H1 (cell line): ENCODE data around the gene CPNE5. TPM values are rescaled to one million over a fixed set of nuclear protein-coding genes. Genes with fewer than 3 reads are reported as not detected.

Source experiments
- ASH2L ChIP-seq: fragments of 200-600, 300-600 bp; sonication (generic); IDR thresholded peaks from one replicate; pipeline ENCODE4 v1.7.1; 2017; ENCODE audit warnings: low read length
- BACH1 ChIP-seq: IDR thresholded peaks from 2 replicates; pipeline ENCODE4 v1.6.1; 2012; ENCODE audit warnings: low read length, improper control_type of control experiment
- BRCA1 ChIP-seq: IDR thresholded peaks from 2 replicates; pipeline ENCODE4 v1.6.1; 2012; ENCODE audit warnings: low read depth, low read length, improper control_type of control experiment
- CHD1 ChIP-seq: IDR thresholded peaks from 2 replicates; pipeline ENCODE4 v1.6.1; 2012; ENCODE audit warnings: low read depth, low read length, improper control_type of control experiment
- CHD2 ChIP-seq: IDR thresholded peaks from 2 replicates; pipeline ENCODE4 v1.6.1; 2012; ENCODE audit warnings: low read length, improper control_type of control experiment
- CTCF ChIP-seq, 3 experiments: IDR thresholded peaks; 1 replicate in 2 of 3; 2 replicates in 1 of 3; pipeline versions ENCODE4 v1.5.1 to v1.6.1; 2011; ENCODE audit warnings: low read length in 3 of 3, mild to moderate bottlenecking in 3 of 3, inconsistent platforms in 2 of 3, low read depth in 1 of 3, moderate library complexity in 1 of 3; ENCODE audit not compliant: insufficient read depth in 1 of 3; ENCODE audit errors: control extremely low read depth in 1 of 3
- EZH2 ChIP-seq: fragments of 200-600 bp; sonication (generic); IDR thresholded peaks from 2 replicates; pipeline ENCODE4 v1.7.1; 2012; ENCODE audit warnings: low read depth, mild to moderate bottlenecking, moderate library complexity, low read length, inconsistent platforms; ENCODE audit not compliant: severe bottlenecking
- HDAC6 ChIP-seq: IDR thresholded peaks from one replicate; pipeline ENCODE4 v1.7.1; 2012; ENCODE audit warnings: low read depth, mild to moderate bottlenecking, inconsistent platforms, low read length, moderate library complexity
- JUND ChIP-seq: IDR thresholded peaks from 2 replicates; pipeline ENCODE4 v1.6.1; 2011; ENCODE audit warnings: mild to moderate bottlenecking, improper control_type of control experiment, low read length
- KDM4A ChIP-seq: IDR thresholded peaks from one replicate; pipeline ENCODE4 v1.7.1; 2012; ENCODE audit warnings: low read depth, mild to moderate bottlenecking, moderate library complexity, low read length, inconsistent platforms; ENCODE audit not compliant: severe bottlenecking
- NANOG ChIP-seq: IDR thresholded peaks from 2 replicates; pipeline ENCODE4 v1.6.1; 2011; ENCODE audit warnings: low read length, low read depth, mild to moderate bottlenecking, inconsistent platforms; ENCODE audit not compliant: insufficient read depth, poor library complexity, severe bottlenecking
- RBBP5 ChIP-seq: IDR thresholded peaks from 2 replicates; pipeline ENCODE4 v1.7.1; 2012; ENCODE audit warnings: low read depth, mild to moderate bottlenecking, inconsistent platforms, low read length, moderate library complexity, borderline replicate concordance
- RFX5 ChIP-seq: IDR thresholded peaks from 2 replicates; pipeline ENCODE4 v1.6.1; 2011; ENCODE audit warnings: low read depth, low read length, improper control_type of control experiment, borderline replicate concordance
- SIX5 ChIP-seq: IDR thresholded peaks from 2 replicates; pipeline ENCODE4 v1.6.1; 2011; ENCODE audit warnings: mild to moderate bottlenecking, low read depth, low read length
- SUZ12 ChIP-seq: fragments of 200-600 bp; sonication (generic); IDR thresholded peaks from 2 replicates; pipeline ENCODE4 v1.6.1; 2012; ENCODE audit warnings: mild to moderate bottlenecking, inconsistent platforms, low read length, moderate library complexity, mixed read lengths
- TCF12 ChIP-seq: IDR thresholded peaks from 2 replicates; pipeline ENCODE4 v1.6.1; 2011; ENCODE audit warnings: low read depth, mild to moderate bottlenecking, low read length
- TEAD4 ChIP-seq: IDR thresholded peaks from 2 replicates; pipeline ENCODE4 v1.6.1; 2012; ENCODE audit warnings: low read depth, low read length, inconsistent platforms, mixed read lengths
- polyA plus RNA-seq, 7 experiments: library from polyadenylated mRNA; depleted of rRNA in 3 of 7; stranded (reverse) in 5 of 7; unstranded in 2 of 7; fragments of >200 nt in 5 of 7; fragments of 200-250 nt in 2 of 7; gene quantifications; 1 replicate in 5 of 7; 2 replicates in 1 of 7; 4 replicates in 1 of 7; pipeline versions ENCODE4 v1.2.1 to v1.2.3, GENCODE V29; 2011 to 2013; ENCODE audit warnings: missing spikeins in 2 of 7, mixed read lengths in 2 of 7
- total RNA-seq: library from RNA; stranded (reverse); fragmentation: NEBNext Ultra II Directional; extraction: Animal tissue kit (Norgen Biotek cat#: 25700); gene quantifications from 2 replicates; pipeline ENCODE4 v1.2.1, GENCODE V29; 2021
- TF ChIP-seq, protein P1 (sequence below): IDR thresholded peaks from 2 replicates; pipeline ENCODE4 v1.6.1; 2012; ENCODE audit warnings: low read length, inconsistent platforms
- TF ChIP-seq, protein P2 (sequence below): IDR thresholded peaks from 2 replicates; pipeline ENCODE4 v1.6.1; 2011; ENCODE audit warnings: low read length, improper control_type of control experiment

CPNE5 gene
- total and polyA plus RNA-seq, 2 of the 8 experiments (the other 6 are each of a cell fraction or from before 2014, with no cell fraction given), result 0.88 to 1.8 TPM

- TF ChIP-seq, protein P1, sequence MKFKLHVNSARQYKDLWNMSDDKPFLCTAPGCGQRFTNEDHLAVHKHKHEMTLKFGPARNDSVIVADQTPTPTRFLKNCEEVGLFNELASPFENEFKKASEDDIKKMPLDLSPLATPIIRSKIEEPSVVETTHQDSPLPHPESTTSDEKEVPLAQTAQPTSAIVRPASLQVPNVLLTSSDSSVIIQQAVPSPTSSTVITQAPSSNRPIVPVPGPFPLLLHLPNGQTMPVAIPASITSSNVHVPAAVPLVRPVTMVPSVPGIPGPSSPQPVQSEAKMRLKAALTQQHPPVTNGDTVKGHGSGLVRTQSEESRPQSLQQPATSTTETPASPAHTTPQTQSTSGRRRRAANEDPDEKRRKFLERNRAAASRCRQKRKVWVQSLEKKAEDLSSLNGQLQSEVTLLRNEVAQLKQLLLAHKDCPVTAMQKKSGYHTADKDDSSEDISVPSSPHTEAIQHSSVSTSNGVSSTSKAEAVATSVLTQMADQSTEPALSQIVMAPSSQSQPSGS, result no peak
- TF ChIP-seq JUND, result no peak
- TF ChIP-seq, protein P2, sequence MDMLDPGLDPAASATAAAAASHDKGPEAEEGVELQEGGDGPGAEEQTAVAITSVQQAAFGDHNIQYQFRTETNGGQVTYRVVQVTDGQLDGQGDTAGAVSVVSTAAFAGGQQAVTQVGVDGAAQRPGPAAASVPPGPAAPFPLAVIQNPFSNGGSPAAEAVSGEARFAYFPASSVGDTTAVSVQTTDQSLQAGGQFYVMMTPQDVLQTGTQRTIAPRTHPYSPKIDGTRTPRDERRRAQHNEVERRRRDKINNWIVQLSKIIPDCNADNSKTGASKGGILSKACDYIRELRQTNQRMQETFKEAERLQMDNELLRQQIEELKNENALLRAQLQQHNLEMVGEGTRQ, result no peak
- TF ChIP-seq TEAD4, result no peak
- peak; percentile 71 for TF ChIP-seq EZH2
- TF ChIP-seq CHD1, result no peak
- TF ChIP-seq BRCA1, result no peak
- no peak for TF ChIP-seq RFX5
- no peak for TF ChIP-seq RBBP5
- peak; percentile 75 for TF ChIP-seq SUZ12
- TF ChIP-seq CTCF (IDR thresholded peaks at IDR 0.05; ENCODE audit: control extremely low read depth in 1 of 3, insufficient read depth in 1 of 3, low read depth in 1 of 3, low read length in 3 of 3), result no peak
- TF ChIP-seq ASH2L, result peak; percentile 65
- TF ChIP-seq TCF12, result no peak
- TF ChIP-seq NANOG, result no peak
- peak; percentile 68 for TF ChIP-seq KDM4A
- no peak for TF ChIP-seq BACH1
- no peak for TF ChIP-seq SIX5
- no peak for TF ChIP-seq CHD2
- no peak for TF ChIP-seq HDAC6
Measured at GRCh38 chr6:36838896-36839748, at the start of gene CPNE5 (continued).
